ES-I3 (cell line): ENCODE data around the gene KCNG4.

Source experiments
- H3K36me3 ChIP-seq: 2 replicates; pipeline ENCODE4 v1.6.1; 2013; ENCODE audit warnings: mild to moderate bottlenecking, low read length, control low read depth, moderate library complexity; ENCODE audit not compliant: insufficient read depth
- H3K4me1 ChIP-seq: 2 replicates; pipeline ENCODE4 v1.6.1; 2013; ENCODE audit warnings: mild to moderate bottlenecking, control low read depth, low read length; ENCODE audit not compliant: insufficient read depth
- H3K9ac ChIP-seq: 2 replicates; pipeline ENCODE4 v1.6.1; 2013; ENCODE audit warnings: low read depth, mild to moderate bottlenecking, low read length, moderate library complexity
- H3K9me3 ChIP-seq: 2 replicates; pipeline ENCODE4 v1.6.1; 2013; ENCODE audit warnings: mild to moderate bottlenecking, low read length, moderate library complexity; ENCODE audit not compliant: control insufficient read depth, insufficient read depth

Gene KCNG4

DNA sequence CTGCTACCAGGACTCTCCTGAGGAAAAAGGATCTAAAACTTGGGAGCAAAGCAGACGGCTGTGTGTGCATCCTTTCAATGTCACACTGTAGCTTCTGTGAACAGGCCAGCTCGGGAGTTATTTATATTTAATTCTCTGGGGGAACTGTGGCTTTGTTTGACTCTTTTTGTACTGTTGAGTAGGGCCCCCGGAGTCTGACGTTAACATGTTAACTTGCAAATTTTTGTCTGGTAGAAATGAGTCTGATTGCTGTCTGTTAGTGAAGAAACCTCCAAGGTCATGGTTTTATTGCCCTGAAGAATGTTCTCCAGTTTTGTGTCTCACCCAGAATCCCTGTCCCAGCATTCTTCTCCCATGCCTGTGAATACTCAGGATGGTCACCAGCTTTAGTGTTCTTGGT is 14.2 kb upstream of the KCNG4 start:
- H3K9me3 ChIP-seq: peaks cover 5% of the 10 kb centered on the region; the same call in 1 of the 2 replicates
- H3K9ac ChIP-seq: no peak overlapping the region
- no peaks in the 10 kb centered on the region for H3K36me3 ChIP-seq
- H3K4me1 ChIP-seq: no peaks in the 10 kb centered on the region

DNA sequence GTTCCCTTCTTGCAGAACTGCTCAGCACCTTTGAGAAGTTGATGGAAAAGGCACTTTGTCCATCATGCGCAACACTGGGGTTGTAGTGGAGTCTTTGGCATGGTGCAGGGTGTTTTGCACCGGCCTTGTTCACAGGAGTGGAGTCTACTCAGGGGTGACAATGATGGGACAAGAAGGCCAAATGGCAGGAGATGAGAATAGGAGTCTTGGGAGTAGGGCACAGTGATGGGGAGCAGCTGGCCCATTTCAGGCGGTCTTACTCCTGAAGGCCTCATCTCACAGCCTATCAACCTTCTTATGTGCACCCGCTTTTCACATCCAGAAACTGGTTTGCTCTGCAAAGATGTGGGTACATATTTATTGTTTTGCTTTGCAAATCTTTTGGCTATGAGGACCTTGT is 13.4 kb upstream of the KCNG4 start:
- H3K36me3 ChIP-seq: no peaks in the 10 kb centered on the region
- H3K9ac ChIP-seq: no peak overlapping the region
- H3K9me3 ChIP-seq: peaks cover 5% of the 10 kb centered on the region; the same call in 1 of the 2 replicates
- H3K4me1 ChIP-seq: no peaks in the 10 kb centered on the region

DNA sequence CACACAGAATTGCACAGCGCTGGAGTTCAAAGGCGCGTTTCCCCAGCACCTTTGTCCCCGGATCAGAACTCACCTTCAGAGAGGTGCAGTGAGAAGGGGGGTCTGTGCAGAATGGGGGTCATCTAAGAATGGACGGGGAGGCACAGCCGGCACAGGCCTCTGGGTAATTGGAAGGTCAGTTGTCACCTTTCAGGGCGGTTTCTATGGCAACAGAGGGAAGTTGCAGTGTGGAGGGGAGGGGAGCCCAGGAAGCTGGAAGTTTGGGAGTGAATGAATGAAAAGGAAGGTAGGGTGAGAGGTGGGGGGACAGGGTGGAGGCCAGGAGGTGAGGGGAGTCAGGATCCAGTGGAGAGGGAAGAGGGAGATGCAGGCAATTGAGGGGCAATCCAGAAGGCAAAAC is 12.4 kb upstream of the KCNG4 start:
- Histone ChIP-seq H3K9ac (no peak overlapping the region), H3K36me3 (no peaks in the 10 kb centered on the region), H3K9me3 (peaks cover 2% of the 10 kb centered on the region; the same call in 1 of the 2 replicates), H3K4me1 (no peaks in the 10 kb centered on the region)

DNA sequence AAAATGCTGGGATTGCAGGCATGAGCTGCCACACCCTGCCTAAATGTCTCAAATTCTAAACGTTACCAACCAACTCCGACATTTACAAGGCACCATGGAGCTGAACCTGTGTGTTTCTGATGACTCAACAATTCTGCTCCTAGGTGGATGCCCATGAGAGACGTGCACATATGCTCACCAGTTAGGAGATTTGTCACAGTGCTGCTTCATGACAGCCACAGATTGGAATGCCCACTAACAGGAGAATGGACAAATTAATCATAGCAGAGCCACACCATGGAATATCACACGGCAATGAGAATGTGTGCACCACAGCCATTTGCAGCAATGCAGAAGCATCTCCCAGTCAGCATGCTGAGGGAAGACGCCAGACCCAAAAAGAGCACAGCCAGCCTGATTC is 8.0 kb upstream of the KCNG4 start:
- H3K4me1 ChIP-seq: no peaks in the 10 kb centered on the region
- no peak overlapping the region for H3K9ac ChIP-seq
- H3K36me3 ChIP-seq: no peaks in the 10 kb centered on the region
- no peaks in the 10 kb centered on the region for H3K9me3 ChIP-seq

DNA sequence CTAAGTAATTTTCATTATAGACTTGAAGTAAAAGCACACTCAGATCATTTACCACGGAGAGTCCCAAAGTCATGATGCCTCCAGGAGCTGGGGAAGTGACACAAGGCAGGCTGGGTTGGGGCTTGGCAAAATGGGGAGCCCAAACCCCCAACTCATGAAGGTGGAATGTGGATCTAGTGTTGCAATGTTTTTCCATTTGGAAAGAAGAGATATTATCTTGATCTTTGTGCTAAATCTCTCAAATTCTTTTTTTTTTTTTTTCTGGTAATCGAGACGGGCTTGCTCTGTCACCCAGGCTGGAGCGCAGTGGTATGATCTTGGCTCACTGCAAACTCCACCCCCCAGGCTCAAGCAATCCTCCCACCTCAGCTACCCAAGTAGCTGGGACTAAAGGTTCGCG is 7.5 kb upstream of the KCNG4 start:
- H3K36me3 ChIP-seq: no peaks in the 10 kb centered on the region
- no peaks in the 10 kb centered on the region for H3K9me3 ChIP-seq
- H3K9ac ChIP-seq: no peak overlapping the region
- H3K4me1 ChIP-seq: no peaks in the 10 kb centered on the region

DNA sequence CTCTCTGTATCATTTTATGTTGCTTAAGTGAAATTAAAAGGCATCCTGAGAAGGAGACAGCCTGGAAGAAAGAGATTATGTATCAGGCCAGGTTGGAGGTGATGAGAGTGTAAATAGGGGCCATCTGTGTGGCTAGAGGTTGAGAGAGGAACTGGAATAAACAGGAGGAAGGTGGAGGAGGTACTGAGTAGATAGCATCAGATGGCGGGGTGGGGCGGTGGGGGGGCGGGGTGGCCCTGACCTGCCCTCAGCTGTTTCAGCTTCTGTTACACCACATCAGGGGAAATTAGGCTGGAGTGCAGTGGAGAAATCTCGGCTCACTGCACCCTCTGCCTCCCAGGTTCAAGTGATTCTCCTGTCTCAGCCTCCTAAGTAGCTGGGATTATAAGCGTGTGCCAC is 6.9 kb upstream of the KCNG4 start:
- Histone ChIP-seq H3K9ac (no peak overlapping the region), H3K9me3 (no peaks in the 10 kb centered on the region), H3K4me1 (no peaks in the 10 kb centered on the region), H3K36me3 (no peaks in the 10 kb centered on the region)

DNA sequence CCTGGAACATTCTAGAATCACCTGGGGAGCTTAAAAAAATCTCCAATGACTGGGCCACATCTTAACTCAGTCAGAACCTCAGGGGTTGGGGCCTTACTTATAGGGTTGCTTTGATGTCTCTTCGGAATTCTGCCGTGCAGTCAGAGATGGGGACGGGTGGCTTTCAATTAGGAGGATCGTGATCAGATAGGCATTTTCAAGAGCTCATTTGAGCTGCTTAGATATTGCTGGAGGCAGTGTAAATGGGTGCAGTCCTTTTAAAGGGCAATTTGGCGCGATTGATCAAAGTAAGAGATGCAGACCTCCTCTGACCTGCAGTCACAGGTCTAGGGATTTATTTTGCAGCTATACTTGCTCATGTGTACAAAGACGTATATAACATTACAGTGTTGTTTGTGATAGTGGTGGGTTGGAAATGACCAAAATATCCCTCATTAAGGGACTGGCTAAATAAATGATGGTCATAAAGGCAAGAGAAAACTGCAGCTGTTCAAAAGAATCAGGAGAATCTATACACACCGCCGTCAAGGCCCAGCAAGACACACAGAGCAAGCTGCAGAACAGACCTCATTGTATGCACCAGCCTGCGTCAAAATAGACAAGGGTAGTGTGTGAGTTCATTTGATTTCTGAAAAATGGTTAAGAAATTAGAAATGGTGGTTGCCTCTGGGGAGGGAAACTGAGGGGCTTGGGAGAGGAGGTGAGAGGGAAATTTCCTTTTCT is 6.3 kb upstream of the KCNG4 start:
- H3K9me3 ChIP-seq: no peaks in the 10 kb centered on the region
- no peaks in the 10 kb centered on the region for H3K36me3 ChIP-seq
- H3K9ac ChIP-seq: no peak overlapping the region
- H3K4me1 ChIP-seq: no peaks in the 10 kb centered on the region

DNA sequence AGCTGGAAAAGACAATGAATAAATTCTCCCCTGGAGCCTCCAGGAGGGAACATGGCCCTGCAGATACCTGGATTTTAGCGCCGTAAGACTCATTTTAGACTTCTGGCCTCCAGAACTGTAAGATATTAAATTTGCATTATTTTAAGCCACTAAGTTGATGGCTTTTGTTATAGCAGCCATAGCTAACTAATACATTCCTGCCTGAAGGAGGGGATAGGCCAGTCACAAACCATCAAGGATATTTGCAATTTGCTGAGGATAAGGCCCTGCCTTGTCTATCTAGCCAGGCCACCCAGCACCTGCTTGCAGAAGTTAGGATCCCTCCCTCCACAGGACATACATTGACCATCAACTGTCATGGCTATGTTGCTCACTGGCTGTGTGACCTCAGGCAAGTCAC is 4.9 kb upstream of the KCNG4 start:
- Histone ChIP-seq H3K4me1 (no peaks in the 10 kb centered on the region), H3K36me3 (no peaks in the 10 kb centered on the region), H3K9me3 (no peaks in the 10 kb centered on the region), H3K9ac (no peak overlapping the region)

DNA sequence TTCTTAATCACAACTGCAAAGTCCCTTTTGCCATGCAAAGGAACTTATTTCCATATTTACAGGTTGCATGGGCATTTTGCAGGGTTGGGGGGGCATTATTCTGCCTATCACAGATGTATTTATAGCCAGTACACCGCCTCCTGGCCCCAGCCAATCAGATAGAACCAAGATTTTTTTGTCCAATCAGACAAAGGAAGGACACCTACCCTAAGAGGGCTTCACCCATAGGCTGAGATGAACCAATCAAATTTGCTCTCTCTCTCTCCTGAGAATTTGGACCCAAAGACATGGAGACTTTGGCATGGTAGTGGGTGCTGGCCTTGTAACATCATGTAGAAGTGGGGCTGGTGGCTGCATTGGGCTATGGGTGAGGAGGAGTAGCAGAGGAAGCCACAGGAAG is 3.9 kb upstream of the KCNG4 start:
- Histone ChIP-seq H3K4me1 (no peaks in the 10 kb centered on the region), H3K9me3 (no peaks in the 10 kb centered on the region), H3K36me3 (no peaks in the 10 kb centered on the region), H3K9ac (no peak overlapping the region)

DNA sequence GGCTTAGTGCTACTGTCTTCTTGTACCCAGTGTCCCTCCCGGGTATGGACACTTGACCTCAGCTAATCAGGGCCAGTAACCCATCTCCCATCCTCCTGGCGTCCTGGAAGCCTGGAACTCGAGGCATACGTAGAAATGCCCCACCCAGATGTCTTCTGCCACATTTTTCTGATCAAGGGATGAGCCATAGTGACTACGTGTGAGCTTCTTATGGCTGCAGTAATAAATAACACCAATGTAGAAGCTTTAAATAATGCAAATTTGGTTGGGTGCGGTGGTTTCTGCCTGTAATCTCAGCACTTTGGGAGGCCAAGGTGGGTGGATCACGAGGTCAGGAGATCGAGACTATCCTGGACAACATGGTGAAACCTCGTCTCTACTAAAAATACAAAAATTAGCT is 3.0 kb upstream of the KCNG4 start:
- H3K36me3 ChIP-seq: no peaks in the 10 kb centered on the region
- H3K9ac ChIP-seq: no peak overlapping the region
- H3K9me3 ChIP-seq: no peaks in the 10 kb centered on the region
- no peaks in the 10 kb centered on the region for H3K4me1 ChIP-seq

DNA sequence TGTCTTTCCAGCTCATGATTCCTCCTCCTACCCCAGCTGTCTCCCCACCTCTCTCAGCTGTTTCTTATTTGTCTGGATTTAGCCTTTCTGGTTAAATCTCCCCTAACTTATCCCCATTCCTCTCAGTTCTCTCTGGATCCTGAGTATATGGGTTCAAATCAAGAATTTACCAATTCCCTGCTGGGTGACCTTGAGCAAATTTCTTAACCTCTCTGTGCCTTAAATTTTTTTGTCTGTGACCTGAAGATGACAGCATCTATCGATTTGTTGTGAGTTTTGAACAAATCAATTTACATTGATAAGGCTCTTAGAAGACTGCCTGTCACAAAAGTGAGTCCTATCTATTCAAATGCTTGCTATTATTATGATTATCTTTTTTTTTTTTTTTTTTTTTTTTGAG is 2.0 kb upstream of the KCNG4 start:
- no peaks in the 10 kb centered on the region for H3K4me1 ChIP-seq
- no peak overlapping the region for H3K9ac ChIP-seq
- no peaks in the 10 kb centered on the region for H3K36me3 ChIP-seq
- no peaks in the 10 kb centered on the region for H3K9me3 ChIP-seq

DNA sequence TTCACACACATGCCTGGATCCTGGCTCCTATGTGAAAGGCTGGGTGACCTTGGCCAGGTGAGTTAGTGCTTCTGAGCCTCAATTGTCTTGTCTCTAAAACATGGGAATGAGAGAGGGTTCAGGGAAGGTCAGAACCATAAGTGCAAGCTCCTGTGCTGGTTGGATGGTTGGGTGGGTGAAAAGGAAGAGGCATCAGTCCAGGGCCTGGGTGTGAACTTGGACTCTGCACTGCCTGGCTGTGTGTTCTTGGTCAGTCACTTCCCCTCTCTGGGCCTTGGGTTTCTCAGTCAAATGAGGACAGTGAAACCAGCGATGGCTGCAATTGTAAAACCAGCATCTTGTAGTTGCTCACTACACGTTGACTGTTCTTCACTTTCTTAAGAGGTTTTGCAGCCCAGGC is 643 bp upstream of the KCNG4 start:
- H3K9ac ChIP-seq: no peak overlapping the region
- H3K9me3 ChIP-seq: no peaks in the 10 kb centered on the region
- no peaks in the 10 kb centered on the region for H3K36me3 ChIP-seq
- no peaks in the 10 kb centered on the region for H3K4me1 ChIP-seq

DNA sequence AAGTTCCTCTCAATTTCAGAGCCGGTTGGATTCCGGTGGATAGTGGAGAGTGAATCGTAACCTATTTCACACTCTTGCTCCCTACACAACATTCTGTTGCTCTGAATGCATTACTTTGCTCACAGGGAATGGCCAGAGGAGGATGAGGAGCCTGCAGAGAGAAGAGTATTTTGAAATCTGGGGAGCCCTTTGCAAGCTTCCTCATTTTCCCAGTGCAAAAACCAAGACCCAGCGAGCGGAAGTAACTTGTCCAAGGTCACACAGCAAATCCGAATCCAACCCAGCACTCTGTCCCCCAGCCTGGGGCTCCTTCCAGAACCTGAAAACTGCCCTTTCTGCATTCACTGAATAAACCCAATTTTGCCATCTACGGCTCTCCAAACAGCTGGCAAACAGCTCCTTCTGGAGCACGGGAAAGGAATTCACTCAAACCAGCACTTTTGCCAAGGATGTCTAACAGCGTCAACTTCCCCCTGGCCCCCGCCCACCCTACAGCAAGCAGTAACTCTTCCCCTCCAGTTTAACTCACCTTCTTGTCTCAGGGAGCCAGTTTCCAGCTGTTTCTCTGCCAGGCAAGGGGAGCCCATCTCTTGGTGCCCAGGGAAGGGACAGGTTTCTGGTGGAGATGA is 557 bp downstream of the KCNG4 start:
- Histone ChIP-seq H3K36me3 (no peaks in the 10 kb centered on the region), H3K9me3 (no peaks in the 10 kb centered on the region), H3K9ac (no peak overlapping the region), H3K4me1 (no peaks in the 10 kb centered on the region)

DNA sequence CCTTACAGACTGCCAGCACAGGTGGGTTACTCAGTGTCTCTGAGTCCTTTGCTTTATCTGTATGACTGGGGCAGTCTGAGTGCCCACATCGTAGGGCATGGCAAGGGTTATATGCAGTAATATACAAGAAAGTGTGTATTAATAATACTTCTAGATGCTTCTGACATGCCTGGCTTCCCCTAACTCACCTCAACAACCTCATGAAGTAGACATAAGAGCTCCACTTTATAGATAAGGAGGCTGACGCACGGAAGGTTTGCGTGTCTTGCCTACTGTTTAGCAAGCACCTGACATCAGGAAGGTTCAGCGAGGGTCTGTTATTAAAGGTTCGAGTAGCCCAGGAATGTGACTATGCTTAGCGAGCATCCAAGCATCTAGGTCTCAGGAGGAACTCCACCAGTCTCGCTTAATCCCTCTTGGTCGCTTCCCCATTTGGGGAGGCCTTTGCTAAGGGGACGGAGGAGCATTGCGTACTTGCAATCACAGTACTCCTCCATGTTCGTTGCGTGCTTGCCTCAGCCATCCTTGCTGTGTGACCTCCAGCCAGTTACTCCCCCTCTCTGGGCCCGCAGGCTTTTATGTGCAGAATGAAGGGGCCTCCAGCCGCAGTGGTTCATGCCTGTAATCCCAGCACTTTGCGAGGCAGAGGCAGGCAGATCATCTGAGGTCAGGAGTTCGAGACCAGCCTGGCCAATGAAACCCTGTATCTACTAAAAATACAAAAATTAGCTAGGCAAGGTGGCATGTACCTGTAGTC is 1.6 kb downstream of the KCNG4 start:
- Histone ChIP-seq H3K9ac (no peak overlapping the region), H3K36me3 (no peaks in the 10 kb centered on the region), H3K9me3 (no peaks in the 10 kb centered on the region), H3K4me1 (no peaks in the 10 kb centered on the region)

DNA sequence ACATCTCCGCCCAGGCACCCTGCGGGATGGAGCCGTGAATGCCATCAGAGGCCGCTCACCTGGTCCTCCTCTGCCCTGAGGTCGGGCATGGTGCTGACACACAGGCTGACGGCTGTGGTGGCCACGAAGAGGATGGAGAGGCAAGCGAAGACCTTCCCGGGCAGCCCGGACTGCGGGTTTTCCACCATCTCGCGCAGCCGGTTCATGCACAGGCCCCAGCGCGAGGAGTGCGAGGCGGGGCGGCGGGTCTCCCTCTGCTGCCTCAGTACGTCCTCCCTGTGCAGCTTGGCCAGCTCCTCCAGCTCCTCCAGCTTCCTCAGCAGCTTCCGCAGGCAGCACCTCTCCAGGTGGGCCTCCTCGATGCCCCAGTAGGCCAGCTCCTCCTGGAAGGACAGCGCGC is 3.1 kb downstream of the KCNG4 start:
- no peaks in the 10 kb centered on the region for H3K9me3 ChIP-seq
- no peaks in the 10 kb centered on the region for H3K36me3 ChIP-seq
- H3K4me1 ChIP-seq: no peaks in the 10 kb centered on the region
- H3K9ac ChIP-seq: no peak overlapping the region
